SU-DHL-6 (cell line): Measurements from ENCODE around the gene KRTAP5-6.

Experiments used
- EZH2phosphoT487 ChIP-seq: fragments of 200-600 bp; sonication (generic), shearing (Covaris generic); conservative IDR thresholded peaks from 2 replicates; pipeline ENCODE4 v1.6.1; 2018; ENCODE audit warnings: mild to moderate bottlenecking, antibody characterized with exemption, low read length, moderate library complexity, mixed read lengths
- TF ChIP-seq, protein P1 (sequence below): fragments of 200-600 bp; sonication (generic); IDR thresholded peaks from one replicate; pipeline ENCODE4 v1.5.1; 2017; ENCODE audit warnings: antibody characterized with exemption, mild to moderate bottlenecking, low read length, moderate library complexity; ENCODE audit not compliant: insufficient read depth, poor library complexity, severe bottlenecking

DNA sequence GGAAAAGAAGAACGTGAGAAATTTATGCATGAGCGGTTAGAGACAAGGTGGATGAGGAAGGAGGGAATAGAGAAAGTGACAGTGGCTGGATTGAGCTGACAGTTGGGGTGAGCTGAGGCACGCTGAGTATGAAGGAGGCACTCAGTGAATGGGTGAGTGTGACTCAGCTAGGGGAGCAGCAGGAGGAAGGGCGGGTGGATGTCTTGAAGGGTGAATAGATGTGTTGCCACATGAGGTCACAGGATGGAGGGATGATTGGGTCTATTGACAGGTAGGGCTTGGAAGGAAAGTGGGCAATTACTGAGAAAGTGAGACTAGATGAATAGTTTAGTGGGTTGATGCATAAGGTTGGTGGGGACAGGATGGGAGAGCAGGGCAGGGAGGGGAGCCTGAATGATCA, 45.4 kb downstream of the KRTAP5-6 start:
- TF ChIP-seq, protein P1, sequence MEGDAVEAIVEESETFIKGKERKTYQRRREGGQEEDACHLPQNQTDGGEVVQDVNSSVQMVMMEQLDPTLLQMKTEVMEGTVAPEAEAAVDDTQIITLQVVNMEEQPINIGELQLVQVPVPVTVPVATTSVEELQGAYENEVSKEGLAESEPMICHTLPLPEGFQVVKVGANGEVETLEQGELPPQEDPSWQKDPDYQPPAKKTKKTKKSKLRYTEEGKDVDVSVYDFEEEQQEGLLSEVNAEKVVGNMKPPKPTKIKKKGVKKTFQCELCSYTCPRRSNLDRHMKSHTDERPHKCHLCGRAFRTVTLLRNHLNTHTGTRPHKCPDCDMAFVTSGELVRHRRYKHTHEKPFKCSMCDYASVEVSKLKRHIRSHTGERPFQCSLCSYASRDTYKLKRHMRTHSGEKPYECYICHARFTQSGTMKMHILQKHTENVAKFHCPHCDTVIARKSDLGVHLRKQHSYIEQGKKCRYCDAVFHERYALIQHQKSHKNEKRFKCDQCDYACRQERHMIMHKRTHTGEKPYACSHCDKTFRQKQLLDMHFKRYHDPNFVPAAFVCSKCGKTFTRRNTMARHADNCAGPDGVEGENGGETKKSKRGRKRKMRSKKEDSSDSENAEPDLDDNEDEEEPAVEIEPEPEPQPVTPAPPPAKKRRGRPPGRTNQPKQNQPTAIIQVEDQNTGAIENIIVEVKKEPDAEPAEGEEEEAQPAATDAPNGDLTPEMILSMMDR, result no peak
- TF ChIP-seq EZH2phosphoT487, result no peak
